Neural cell (in vitro differentiated cells): ENCODE measurements around the gene CHL1. TPM values are rescaled to one million over a fixed set of nuclear protein-coding genes. Genes with fewer than 3 reads are reported as not detected.

Experiments used
- H2AFZ ChIP-seq: fragments of 200-600, 300-800 bp; sonication (generic), shearing (Covaris generic); 2 replicates; pipeline ENCODE4 v1.6.0; 2014; ENCODE audit warnings: low read depth, mild to moderate bottlenecking, antibody characterized with exemption, low read length, moderate library complexity
- H3F3A ChIP-seq: fragments of 200-600 bp; shearing (Covaris generic); 2 replicates; pipeline ENCODE4 v1.6.1; 2016; ENCODE audit warnings: mild to moderate bottlenecking, moderate library complexity, mixed read lengths, antibody characterized with exemption, low read length; ENCODE audit not compliant: insufficient read depth, poor library complexity, severe bottlenecking
- H3K27ac ChIP-seq: fragments of 200-600, 300-800 bp; sonication (generic), shearing (Covaris generic); 2 replicates; pipeline ENCODE4 v1.5.1; 2014; ENCODE audit warnings: mild to moderate bottlenecking, low read length, moderate library complexity
- H3K27me3 ChIP-seq: fragments of 300-800, 200-600 bp; sonication (generic), shearing (Covaris generic); 2 replicates; pipeline ENCODE4 v1.6.0; 2014; ENCODE audit warnings: mild to moderate bottlenecking, low read depth, low read length, moderate library complexity; ENCODE audit not compliant: insufficient read depth
- H3K36me3 ChIP-seq: fragments of 300-800, 200-600 bp; sonication (generic), shearing (Covaris generic); 2 replicates; pipeline ENCODE4 v1.5.1; 2014; ENCODE audit warnings: mild to moderate bottlenecking, antibody characterized with exemption, low read length, moderate library complexity; ENCODE audit not compliant: insufficient read depth
- H3K4me2 ChIP-seq: fragments of 300-800, 200-600 bp; sonication (generic), shearing (Covaris generic); 2 replicates; pipeline ENCODE4 v1.6.0; 2014; ENCODE audit warnings: mild to moderate bottlenecking, low read length
- H3K4me3 ChIP-seq: fragments of 300-800, 200-600 bp; sonication (generic), shearing (Covaris generic); 2 replicates; pipeline ENCODE4 v1.5.1; 2014; ENCODE audit warnings: mild to moderate bottlenecking, low read length, moderate library complexity
- H3K79me2 ChIP-seq: fragments of 200-600 bp; shearing (Covaris generic); replicated peaks from 2 replicates; pipeline ENCODE4 v1.6.0; 2014; ENCODE audit warnings: mild to moderate bottlenecking, low read length, moderate library complexity; ENCODE audit not compliant: insufficient read depth
- H3K9ac ChIP-seq: fragments of 300-800, 200-600 bp; sonication (generic), shearing (Covaris generic); 2 replicates; pipeline ENCODE4 v1.6.1; 2016; ENCODE audit warnings: mild to moderate bottlenecking, low read length, mixed read lengths
- H3K9me2 ChIP-seq: fragments of 200-600 bp; shearing (Covaris generic); 2 replicates; pipeline ENCODE4 v1.6.1; 2016; ENCODE audit warnings: mild to moderate bottlenecking, low read length, mixed read lengths; ENCODE audit not compliant: insufficient read depth
- H3K9me3 ChIP-seq: fragments of 200-600, 300-800 bp; sonication (generic), shearing (Covaris generic); 2 replicates; pipeline ENCODE4 v1.6.1; 2016; ENCODE audit warnings: mild to moderate bottlenecking, mixed run types, low read length, moderate library complexity, mixed read lengths
- H4K20me1 ChIP-seq: fragments of 200-600 bp; shearing (Covaris generic); 2 replicates; pipeline ENCODE4 v1.6.1; 2016; ENCODE audit warnings: mild to moderate bottlenecking, mixed run types; ENCODE audit not compliant: insufficient read depth
- CTCF ChIP-seq: fragments of 450-650 bp; IDR thresholded peaks from 2 replicates; pipeline ENCODE4 v1.5.1; 2014; ENCODE audit warnings: antibody characterized with exemption, mild to moderate bottlenecking, moderate library complexity; ENCODE audit not compliant: poor library complexity, severe bottlenecking
- EP300 ChIP-seq: fragments of 450-650 bp; conservative IDR thresholded peaks from 2 replicates; pipeline ENCODE4 v1.6.1; 2014; ENCODE audit warnings: antibody characterized with exemption, mild to moderate bottlenecking, moderate library complexity; ENCODE audit not compliant: poor library complexity, severe bottlenecking
- EZH2 ChIP-seq: fragments of 200-600, 300-800 bp; shearing (Covaris generic), sonication (generic); IDR thresholded peaks from 2 replicates; pipeline ENCODE4 v1.6.1; 2014; ENCODE audit warnings: antibody characterized with exemption, low read length, borderline replicate concordance, mild to moderate bottlenecking; ENCODE audit not compliant: insufficient read depth, poor library complexity, severe bottlenecking
- MXI1 ChIP-seq: fragments of 450-650 bp; conservative IDR thresholded peaks from 2 replicates; pipeline ENCODE4 v1.6.1; 2014; ENCODE audit warnings: antibody characterized with exemption, mild to moderate bottlenecking; ENCODE audit not compliant: poor library complexity, severe bottlenecking
- POLR2AphosphoS5 ChIP-seq: IDR thresholded peaks from 2 replicates; pipeline ENCODE4 v1.6.1; 2012
- RAD21 ChIP-seq: fragments of 450-650 bp; conservative IDR thresholded peaks from 2 replicates; pipeline ENCODE4 v1.6.1; 2014; ENCODE audit warnings: antibody characterized with exemption, mild to moderate bottlenecking, moderate library complexity
- REST ChIP-seq: IDR thresholded peaks from 2 replicates; pipeline ENCODE4 v1.6.1; 2012; ENCODE audit warnings: borderline replicate concordance
- SMC3 ChIP-seq: fragments of 450-650 bp; conservative IDR thresholded peaks from 2 replicates; pipeline ENCODE4 v1.6.1; 2014; ENCODE audit warnings: antibody characterized with exemption, mild to moderate bottlenecking, moderate library complexity; ENCODE audit not compliant: poor library complexity
- TAF1 ChIP-seq: IDR thresholded peaks from 2 replicates; pipeline ENCODE4 v1.6.1; 2012; ENCODE audit warnings: low read depth
- polyA plus RNA-seq: library from polyadenylated mRNA; depleted of rRNA; stranded (reverse); fragments of >200 nt; gene quantifications from 2 replicates; pipeline ENCODE4 v1.2.3, GENCODE V29; 2014

The CHL1 gene
- polyA plus RNA-seq, 1 donor from 2014 or later: 199 TPM

GRCh38 chr3:247916-248315, 51.4 kb downstream of the CHL1 start:
- Histone ChIP-seq H3K4me2 (no peak overlapping the region), H3K9me2 (no peaks in the 10 kb centered on the region), H3F3A (no peaks in the 10 kb centered on the region), H3K9me3 (no peaks in the 10 kb centered on the region), H2AFZ (no peak overlapping the region), H4K20me1 (no peaks in the 10 kb centered on the region), H3K9ac (no peak overlapping the region), H3K27ac (no peak overlapping the region), H3K4me3 (no peak overlapping the region), H3K36me3 (no peaks in the 10 kb centered on the region), H3K79me2 (no peaks in the 10 kb centered on the region), H3K27me3 (no peaks in the 10 kb centered on the region)
- TF ChIP-seq RAD21 (no peak), POLR2AphosphoS5 (no peak), MXI1 (no peak), EP300 (no peak), CTCF (no peak), REST (no peak), SMC3 (no peak), EZH2 (no peak), TAF1 (no peak)

- no peaks in the 10 kb centered on the region for H3K9me2 ChIP-seq
- H3K27ac ChIP-seq: no peak overlapping the region
- H4K20me1 ChIP-seq: no peaks in the 10 kb centered on the region
- no peak overlapping the region for H3K9ac ChIP-seq
- no peaks in the 10 kb centered on the region for H3K79me2 ChIP-seq
- no peaks in the 10 kb centered on the region for H3K27me3 ChIP-seq
- H3F3A ChIP-seq: no peaks in the 10 kb centered on the region
- no peak overlapping the region for H2AFZ ChIP-seq
- H3K36me3 ChIP-seq: no peaks in the 10 kb centered on the region
- no peak overlapping the region for H3K4me2 ChIP-seq
- H3K9me3 ChIP-seq: no peaks in the 10 kb centered on the region
- TF ChIP-seq TAF1 (no peak), POLR2AphosphoS5 (no peak), CTCF (no peak), REST (no peak), MXI1 (no peak)
- peak overlapping the region; percentile 5 for H3K4me3 ChIP-seq
These were observed 52.4 kb downstream of the CHL1 start for GRCh38 chr3:248864-249520.
